Measurements from ENCODE around the gene NEK7.

NEK7 gene

DNA sequence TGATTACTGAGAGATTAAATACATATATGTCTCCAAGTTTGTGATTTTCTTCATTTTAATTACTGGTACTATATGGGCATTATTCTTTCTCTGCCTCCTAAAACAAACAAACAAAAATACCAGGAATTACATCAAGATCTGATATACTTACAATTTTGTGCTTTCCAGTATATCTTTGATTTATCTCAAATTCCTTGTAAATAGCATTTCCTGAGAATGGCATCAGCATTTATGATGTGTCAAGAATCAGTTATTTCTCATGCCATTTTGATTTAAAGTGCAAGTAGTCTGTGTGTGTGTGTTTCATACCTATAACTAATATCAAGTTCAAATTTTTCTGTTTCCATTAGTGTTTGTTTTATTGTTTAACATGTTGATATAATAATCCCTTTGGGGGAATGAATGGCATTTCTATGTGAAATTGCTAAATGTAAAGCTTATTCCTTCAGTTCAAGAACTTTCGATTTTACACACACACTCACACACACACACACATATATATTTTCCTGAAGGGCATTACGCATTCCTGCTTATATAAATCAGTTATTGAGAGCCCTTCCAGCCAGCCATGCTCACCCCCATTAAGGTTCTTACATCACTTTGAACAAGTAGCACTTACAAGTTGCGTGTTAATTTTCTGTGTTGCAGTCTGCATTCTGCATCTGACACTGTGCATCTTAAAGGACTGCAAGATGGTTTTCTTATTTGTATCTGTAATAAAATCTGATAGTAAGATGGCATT, 102.7 kb downstream of the NEK7 start:
- 80% methylated on average over 3 of the region's 3 CpGs for WGBS

DNA sequence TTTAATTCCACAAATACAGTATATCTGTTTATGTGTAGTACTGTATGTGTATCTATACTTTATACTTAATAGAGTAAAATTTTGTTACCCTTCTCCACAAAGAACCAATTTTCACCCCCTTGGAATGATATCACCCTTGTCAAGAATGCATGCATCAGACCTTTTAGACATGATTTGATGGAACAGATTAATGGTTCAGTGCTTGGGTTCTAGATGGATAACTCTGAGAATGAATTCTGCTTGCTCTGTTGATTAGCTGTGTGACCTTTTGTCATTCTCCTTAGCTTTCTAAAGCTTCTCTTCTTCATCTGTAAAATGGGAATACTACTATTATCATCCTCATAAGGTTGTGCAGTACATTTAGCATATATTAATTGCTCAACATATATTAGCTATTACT, 105.1 kb downstream of the NEK7 start:
- Histone ChIP-seq H3K27me3 (ENCODE audit: control insufficient read depth in 1 of 2, insufficient read depth in 1 of 2, low read length in 2 of 2) (no peaks in the 10 kb centered on the region), H3K4me3 (ENCODE audit: insufficient read depth in 1 of 2, low read depth in 1 of 2, low read length in 2 of 2) (no peak overlapping the region), H3K4me2 (ENCODE audit: low read length, poor library complexity, severe bottlenecking) (no peak overlapping the region), H3K4me1 (ENCODE audit: control insufficient read depth, insufficient read depth, low read depth, low read length) (no peaks in the 10 kb centered on the region), H3K18ac (ENCODE audit: low read depth in 1 of 2, low read length in 2 of 2) (no peak overlapping the region), H2AFZ (ENCODE audit: low read depth, low read length) (no peak overlapping the region), H3K36me3 (ENCODE audit: control insufficient read depth in 1 of 2, insufficient read depth in 2 of 2, low read depth in 1 of 2, low read length in 2 of 2) (peaks cover 0 to 13% of the 10 kb centered on the region in 2 experiments), H2BK120ac (ENCODE audit: low read depth, low read length) (no peak overlapping the region), H2BK15ac (ENCODE audit: low read depth, poor library complexity, severe bottlenecking) (no peak overlapping the region), H2BK12ac (ENCODE audit: low read length in 2 of 2) (no peak overlapping the region), H3K9me3 (ENCODE audit: control insufficient read depth, low read length) (no peaks in the 10 kb centered on the region), H2AK5ac (ENCODE audit: low read length, severe bottlenecking) (no peak overlapping the region), H3K4ac (ENCODE audit: low read depth in 1 of 2, low read length in 2 of 2) (no peak overlapping the region), H3K14ac (ENCODE audit: low read length in 2 of 2) (no peak overlapping the region), H3K9ac (ENCODE audit: low read length) (no peak overlapping the region), H3K23ac (ENCODE audit: low read length in 2 of 2) (no peak overlapping the region), H4K8ac (ENCODE audit: low read length) (no peak overlapping the region), H3K27ac (ENCODE audit: low read length, poor library complexity, severe bottlenecking) (no peak overlapping the region), H4K91ac (ENCODE audit: low read length) (no peak overlapping the region), H3K79me1 (replicated peaks; ENCODE audit: low read length, poor library complexity, severe bottlenecking) (peaks cover 7% of the 10 kb centered on the region), H2BK5ac (ENCODE audit: low read depth, low read length, poor library complexity, severe bottlenecking) (no peak overlapping the region)
- no peak for DNase-seq

More for the DNA sequence above, 102.7 kb downstream of the NEK7 start:
- Histone ChIP-seq H2BK5ac (ENCODE audit: low read depth, low read length, poor library complexity, severe bottlenecking) (no peak overlapping the region), H2AK5ac (ENCODE audit: low read length, severe bottlenecking) (peak overlapping the region; percentile 51), H3K18ac (ENCODE audit: low read depth in 1 of 2, low read length in 2 of 2) (no peak overlapping the region), H2AFZ (ENCODE audit: low read depth, low read length) (no peak overlapping the region), H3K4me1 (ENCODE audit: control insufficient read depth, insufficient read depth, low read depth, low read length) (no peaks in the 10 kb centered on the region), H2BK15ac (ENCODE audit: low read depth, poor library complexity, severe bottlenecking) (no peak overlapping the region), H3K4me2 (ENCODE audit: low read length, poor library complexity, severe bottlenecking) (no peak overlapping the region), H3K36me3 (ENCODE audit: control insufficient read depth in 1 of 2, insufficient read depth in 2 of 2, low read depth in 1 of 2, low read length in 2 of 2) (peaks cover 0 to 5% of the 10 kb centered on the region in 2 experiments), H3K9me3 (ENCODE audit: control insufficient read depth, low read length) (no peaks in the 10 kb centered on the region), H3K4me3 (ENCODE audit: insufficient read depth in 1 of 2, low read depth in 1 of 2, low read length in 2 of 2) (no peak overlapping the region), H3K27ac (ENCODE audit: low read length, poor library complexity, severe bottlenecking) (no peak overlapping the region), H3K23ac (ENCODE audit: low read length in 2 of 2) (no peak overlapping the region), H4K8ac (ENCODE audit: low read length) (no peak overlapping the region), H2BK120ac (ENCODE audit: low read depth, low read length) (no peak overlapping the region), H3K79me1 (replicated peaks; ENCODE audit: low read length, poor library complexity, severe bottlenecking) (peaks cover 3% of the 10 kb centered on the region), H3K9ac (ENCODE audit: low read length) (peak overlapping the region; percentile 84), H2BK12ac (ENCODE audit: low read length in 2 of 2) (no peak overlapping the region), H3K4ac (ENCODE audit: low read depth in 1 of 2, low read length in 2 of 2) (no peak overlapping the region), H3K14ac (ENCODE audit: low read length in 2 of 2) (no peak overlapping the region), H4K91ac (ENCODE audit: low read length) (no peak overlapping the region), H3K27me3 (ENCODE audit: control insufficient read depth in 1 of 2, insufficient read depth in 1 of 2, low read length in 2 of 2) (no peaks in the 10 kb centered on the region)
- peak; percentile 52 for DNase-seq

DNA sequence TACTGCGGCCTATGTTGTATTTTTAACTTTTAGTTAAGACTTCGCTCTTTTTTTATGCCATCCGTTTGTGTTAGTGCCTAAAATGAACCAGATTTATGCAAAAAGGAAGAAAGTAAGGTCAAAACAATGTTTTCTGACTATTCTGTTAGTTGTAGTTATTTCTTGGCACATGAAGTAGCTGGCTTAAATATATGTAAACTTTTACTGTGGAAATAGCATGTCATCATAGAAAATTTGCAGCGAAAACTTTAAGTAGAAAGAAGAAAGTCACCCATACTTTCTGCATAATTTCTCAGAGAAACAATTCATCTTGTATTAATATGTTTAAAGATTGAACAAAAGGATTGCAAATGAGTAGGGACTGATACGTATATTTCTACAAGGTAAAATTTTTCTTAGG, 106.4 kb downstream of the NEK7 start:
- Histone ChIP-seq H3K4me1 (ENCODE audit: control insufficient read depth, insufficient read depth, low read depth, low read length) (peaks cover 1% of the 10 kb centered on the region), H2BK120ac (ENCODE audit: low read depth, low read length) (no peak overlapping the region), H3K36me3 (ENCODE audit: control insufficient read depth in 1 of 2, insufficient read depth in 2 of 2, low read depth in 1 of 2, low read length in 2 of 2) (peaks cover 0 to 13% of the 10 kb centered on the region in 2 experiments), H3K79me1 (replicated peaks; ENCODE audit: low read length, poor library complexity, severe bottlenecking) (peaks cover 6% of the 10 kb centered on the region), H3K18ac (ENCODE audit: low read depth in 1 of 2, low read length in 2 of 2) (no peak overlapping the region), H3K23ac (ENCODE audit: low read length in 2 of 2) (no peak overlapping the region), H4K91ac (ENCODE audit: low read length) (no peak overlapping the region), H2BK5ac (ENCODE audit: low read depth, low read length, poor library complexity, severe bottlenecking) (no peak overlapping the region), H3K4me3 (ENCODE audit: insufficient read depth in 1 of 2, low read depth in 1 of 2, low read length in 2 of 2) (no peak overlapping the region), H3K4me2 (ENCODE audit: low read length, poor library complexity, severe bottlenecking) (no peak overlapping the region), H3K27me3 (ENCODE audit: control insufficient read depth in 1 of 2, insufficient read depth in 1 of 2, low read length in 2 of 2) (no peaks in the 10 kb centered on the region), H4K8ac (ENCODE audit: low read length) (no peak overlapping the region), H3K4ac (ENCODE audit: low read depth in 1 of 2, low read length in 2 of 2) (no peak overlapping the region), H3K27ac (ENCODE audit: low read length, poor library complexity, severe bottlenecking) (no peak overlapping the region), H2AK5ac (ENCODE audit: low read length, severe bottlenecking) (no peak overlapping the region), H3K9me3 (ENCODE audit: control insufficient read depth, low read length) (no peaks in the 10 kb centered on the region), H3K14ac (ENCODE audit: low read length in 2 of 2) (no peak overlapping the region), H2BK12ac (ENCODE audit: low read length in 2 of 2) (no peak overlapping the region), H3K9ac (ENCODE audit: low read length) (no peak overlapping the region), H2AFZ (ENCODE audit: low read depth, low read length) (no peak overlapping the region), H2BK15ac (ENCODE audit: low read depth, poor library complexity, severe bottlenecking) (no peak overlapping the region)
- WGBS: 98% methylated on average over 4 of the region's 5 CpGs
- no peak for DNase-seq

DNA sequence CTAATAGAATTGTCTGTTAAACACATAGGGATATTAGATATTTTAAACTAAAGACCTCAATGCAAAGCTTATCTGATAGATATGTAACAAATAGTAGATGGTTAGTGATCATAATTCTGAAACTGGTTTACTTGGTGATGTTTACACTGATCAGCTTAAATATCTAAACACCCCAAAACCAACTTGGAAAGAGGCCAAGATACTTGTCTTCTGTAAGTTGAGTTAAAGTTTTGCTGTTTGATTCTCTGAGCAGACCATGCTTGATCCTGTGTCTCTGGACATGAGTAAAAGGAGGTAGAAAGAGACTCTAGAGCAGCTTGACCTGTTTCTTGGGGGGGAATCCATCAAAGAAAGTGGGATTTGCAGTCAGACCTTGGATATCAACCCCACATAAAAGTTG, 107.5 kb downstream of the NEK7 start:
- Histone ChIP-seq H3K79me1 (replicated peaks; ENCODE audit: low read length, poor library complexity, severe bottlenecking) (peaks cover 6% of the 10 kb centered on the region), H3K14ac (ENCODE audit: low read length in 2 of 2) (no peak overlapping the region), H3K23ac (ENCODE audit: low read length in 2 of 2) (no peak overlapping the region), H3K4ac (ENCODE audit: low read depth in 1 of 2, low read length in 2 of 2) (no peak overlapping the region), H3K27me3 (ENCODE audit: control insufficient read depth in 1 of 2, insufficient read depth in 1 of 2, low read length in 2 of 2) (no peaks in the 10 kb centered on the region), H3K27ac (ENCODE audit: low read length, poor library complexity, severe bottlenecking) (no peak overlapping the region), H2BK120ac (ENCODE audit: low read depth, low read length) (no peak overlapping the region), H4K8ac (ENCODE audit: low read length) (no peak overlapping the region), H2BK5ac (ENCODE audit: low read depth, low read length, poor library complexity, severe bottlenecking) (no peak overlapping the region), H2BK12ac (ENCODE audit: low read length in 2 of 2) (no peak overlapping the region), H3K9ac (ENCODE audit: low read length) (no peak overlapping the region), H2BK15ac (ENCODE audit: low read depth, poor library complexity, severe bottlenecking) (no peak overlapping the region), H2AK5ac (ENCODE audit: low read length, severe bottlenecking) (no peak overlapping the region), H3K9me3 (ENCODE audit: control insufficient read depth, low read length) (no peaks in the 10 kb centered on the region), H3K4me3 (ENCODE audit: insufficient read depth in 1 of 2, low read depth in 1 of 2, low read length in 2 of 2) (no peak overlapping the region), H3K4me1 (ENCODE audit: control insufficient read depth, insufficient read depth, low read depth, low read length) (peaks cover 1% of the 10 kb centered on the region), H3K36me3 (ENCODE audit: control insufficient read depth in 1 of 2, insufficient read depth in 2 of 2, low read depth in 1 of 2, low read length in 2 of 2) (peaks cover 0 to 13% of the 10 kb centered on the region in 2 experiments), H3K4me2 (ENCODE audit: low read length, poor library complexity, severe bottlenecking) (no peak overlapping the region), H3K18ac (ENCODE audit: low read depth in 1 of 2, low read length in 2 of 2) (no peak overlapping the region), H4K91ac (ENCODE audit: low read length) (no peak overlapping the region), H2AFZ (ENCODE audit: low read depth, low read length) (no peak overlapping the region)
- peak; percentile 27 for DNase-seq
